ENCODE data around the gene SLC25A53.

DNA sequence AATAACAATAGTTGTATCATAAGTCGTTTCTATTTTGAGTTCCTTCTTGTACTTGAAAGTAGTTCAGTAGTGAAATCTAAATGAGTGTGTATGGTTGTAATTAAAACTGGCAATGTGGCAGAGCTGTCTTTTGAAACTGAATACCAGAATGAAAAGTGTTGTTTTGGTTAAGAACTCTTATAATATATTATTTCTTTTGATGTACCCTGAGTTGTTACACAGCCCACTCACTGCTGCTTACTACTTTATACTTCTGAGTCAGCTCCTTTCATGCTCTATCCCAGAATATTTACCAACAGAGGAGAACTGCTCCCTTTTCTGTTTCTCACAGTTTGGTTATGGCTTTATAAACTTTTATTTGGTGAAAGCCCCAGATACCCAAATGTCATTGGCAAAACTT, 38.2 kb upstream of the SLC25A53 start:
- TF ChIP-seq, protein P1, sequence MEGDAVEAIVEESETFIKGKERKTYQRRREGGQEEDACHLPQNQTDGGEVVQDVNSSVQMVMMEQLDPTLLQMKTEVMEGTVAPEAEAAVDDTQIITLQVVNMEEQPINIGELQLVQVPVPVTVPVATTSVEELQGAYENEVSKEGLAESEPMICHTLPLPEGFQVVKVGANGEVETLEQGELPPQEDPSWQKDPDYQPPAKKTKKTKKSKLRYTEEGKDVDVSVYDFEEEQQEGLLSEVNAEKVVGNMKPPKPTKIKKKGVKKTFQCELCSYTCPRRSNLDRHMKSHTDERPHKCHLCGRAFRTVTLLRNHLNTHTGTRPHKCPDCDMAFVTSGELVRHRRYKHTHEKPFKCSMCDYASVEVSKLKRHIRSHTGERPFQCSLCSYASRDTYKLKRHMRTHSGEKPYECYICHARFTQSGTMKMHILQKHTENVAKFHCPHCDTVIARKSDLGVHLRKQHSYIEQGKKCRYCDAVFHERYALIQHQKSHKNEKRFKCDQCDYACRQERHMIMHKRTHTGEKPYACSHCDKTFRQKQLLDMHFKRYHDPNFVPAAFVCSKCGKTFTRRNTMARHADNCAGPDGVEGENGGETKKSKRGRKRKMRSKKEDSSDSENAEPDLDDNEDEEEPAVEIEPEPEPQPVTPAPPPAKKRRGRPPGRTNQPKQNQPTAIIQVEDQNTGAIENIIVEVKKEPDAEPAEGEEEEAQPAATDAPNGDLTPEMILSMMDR (IDR thresholded peaks at IDR 0.05 in 2 of 3, conservative IDR thresholded peaks at IDR 0.05 in 1 of 3; ENCODE audit: control insufficient read depth in 2 of 3, extremely low read depth in 1 of 3, insufficient read depth in 1 of 3, low read depth in 3 of 3, low read length in 3 of 3) = no peak
- TF ChIP-seq MYC (IDR thresholded peaks at IDR 0.05; ENCODE audit: insufficient read depth, insufficient read length, insufficient replicate concordance, low read length, severe bottlenecking) (no peak), SUZ12 (IDR thresholded peaks at IDR 0.05; ENCODE audit: unreplicated experiment) (no peak), RAD21 (IDR thresholded peaks at IDR 0.05; ENCODE audit: insufficient read depth, low read depth, low read length) (no peak)
- TF ChIP-seq, protein P2, sequence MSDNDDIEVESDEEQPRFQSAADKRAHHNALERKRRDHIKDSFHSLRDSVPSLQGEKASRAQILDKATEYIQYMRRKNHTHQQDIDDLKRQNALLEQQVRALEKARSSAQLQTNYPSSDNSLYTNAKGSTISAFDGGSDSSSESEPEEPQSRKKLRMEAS (IDR thresholded peaks at IDR 0.05; ENCODE audit: low read depth, low read length) = no peak

Data from GM12878 (cell line).